ENCODE data around the gene ARRDC2.
"Not testable (repeated sequence)": the region's sequence is repeated elsewhere in the genome, so short reads cannot be mapped to it uniquely, and the experiment has no call there.

Gene ARRDC2

DNA sequence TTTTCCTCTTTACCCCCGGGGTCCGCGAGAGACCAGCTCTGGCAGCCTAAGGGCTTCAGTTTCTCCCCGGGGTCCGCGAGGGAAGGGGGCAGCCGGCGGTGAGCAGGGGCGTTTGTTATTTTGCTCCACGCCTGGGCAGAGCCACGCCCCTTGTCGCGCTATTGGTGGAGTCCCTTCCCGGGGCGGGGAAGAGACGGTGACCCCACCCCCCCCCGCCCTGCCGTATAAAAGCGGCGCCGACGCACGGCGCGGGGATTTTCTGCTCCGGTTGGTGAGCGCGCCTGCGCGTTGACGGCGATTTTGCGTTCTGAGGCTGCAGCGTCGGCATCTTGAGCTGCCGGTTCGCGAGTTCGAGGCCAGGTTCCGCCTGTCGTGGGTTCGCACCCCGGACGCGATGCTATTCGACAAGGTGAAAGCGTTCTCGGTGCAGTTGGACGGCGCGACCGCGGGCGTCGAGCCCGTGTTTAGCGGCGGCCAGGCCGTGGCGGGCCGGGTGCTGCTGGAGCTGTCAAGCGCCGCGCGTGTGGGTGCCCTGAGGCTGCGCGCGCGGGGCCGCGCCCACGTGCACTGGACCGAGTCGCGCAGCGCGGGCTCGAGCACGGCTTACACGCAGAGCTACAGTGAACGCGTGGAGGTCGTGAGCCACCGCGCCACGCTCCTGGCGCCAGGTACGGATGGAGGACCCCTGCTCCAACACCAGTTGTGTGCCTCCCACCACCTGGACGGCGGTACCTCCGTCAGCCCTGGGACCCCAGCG lies at the start of gene ARRDC2:
Gene ARRDC2 (plus strand): TSS at position 254 of the 757 bp plus-strand sequence. CDS start 141 bp downstream, at position 395.
- DNase-seq (ENCODE audit: low read depth, low spot score): peak; percentile 94

- DNase-seq (ENCODE audit: low read depth, low spot score): no peak
These were observed 43.9 kb upstream of the ARRDC2 start for GRCh38 chr19:17963936-17964691.

DNA sequence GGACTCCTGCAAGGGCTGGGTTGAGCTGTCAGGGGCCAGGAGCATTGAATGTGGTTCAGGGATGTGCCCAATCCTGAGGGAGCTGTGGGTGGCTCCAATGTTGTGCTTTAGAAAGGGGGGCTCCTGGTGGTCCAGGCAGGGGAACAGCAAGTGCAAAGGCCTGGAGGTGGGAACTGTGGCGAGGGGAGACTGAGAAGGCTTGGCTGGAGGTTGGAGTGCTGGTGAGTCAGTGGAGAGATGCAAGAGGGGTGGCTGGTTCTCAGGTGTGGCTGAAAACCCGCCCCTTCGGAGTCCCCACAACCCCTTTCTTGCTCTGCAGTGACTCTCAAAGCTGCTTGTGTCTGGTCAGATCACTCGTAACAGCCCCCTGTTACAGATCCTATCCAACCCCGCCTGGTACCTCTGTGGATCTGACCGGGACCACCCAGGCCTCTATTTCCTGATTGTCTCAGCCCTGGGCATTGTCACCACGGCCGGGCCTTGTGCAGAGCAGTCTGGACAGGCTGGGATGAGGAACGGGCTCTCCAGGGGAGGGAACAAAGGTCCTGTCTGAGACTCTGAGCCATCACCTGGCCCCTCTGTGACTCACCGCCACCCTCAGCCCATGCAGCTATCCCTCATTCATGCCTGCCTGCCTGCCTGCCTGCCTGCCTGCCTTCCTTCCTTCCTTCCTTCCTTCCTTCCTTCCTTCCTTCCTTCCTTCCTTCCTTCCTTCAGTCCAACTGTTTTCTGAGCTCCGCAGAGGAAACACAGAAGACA lies 42.4 kb upstream of the ARRDC2 start:
- no peak for DNase-seq (ENCODE audit: low read depth, low spot score)

DNA sequence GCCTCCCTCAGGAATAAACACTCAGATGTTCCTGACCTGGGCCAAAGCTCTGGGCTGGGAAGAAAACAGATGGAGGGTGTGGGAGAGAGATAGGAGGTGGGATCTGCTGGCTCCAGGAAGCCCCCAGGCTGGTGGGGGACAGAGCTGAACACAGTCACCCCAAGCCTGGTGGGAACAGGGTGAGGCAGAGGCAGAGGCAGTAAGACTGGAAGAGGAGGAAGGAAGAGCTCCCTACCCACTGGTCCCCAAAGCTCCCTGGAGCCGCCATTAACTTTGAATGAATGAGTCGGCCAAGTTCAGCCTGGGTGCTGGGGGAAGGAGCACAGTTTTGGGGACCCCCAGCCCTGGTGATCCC lies 41.9 kb upstream of the ARRDC2 start:
- no peak for DNase-seq (ENCODE audit: low read depth, low spot score)

- DNase-seq (ENCODE audit: low read depth, low spot score): no peak
These were observed 41.3 kb upstream of the ARRDC2 start, which contains the start of gene KCNN1 for GRCh38 chr19:17966550-17967256. KCNN1 (plus strand) TSS chr19:17967107; CDS start chr19:17973889, 6,782 bp downstream.

- no peak for DNase-seq (ENCODE audit: low read depth, low spot score)
These were observed 40.5 kb upstream of the ARRDC2 start for GRCh38 chr19:17967257-17968051.

- DNase-seq (ENCODE audit: low read depth, low spot score): no peak
These were observed 39.6 kb upstream of the ARRDC2 start for GRCh38 chr19:17968362-17968761.

DNA sequence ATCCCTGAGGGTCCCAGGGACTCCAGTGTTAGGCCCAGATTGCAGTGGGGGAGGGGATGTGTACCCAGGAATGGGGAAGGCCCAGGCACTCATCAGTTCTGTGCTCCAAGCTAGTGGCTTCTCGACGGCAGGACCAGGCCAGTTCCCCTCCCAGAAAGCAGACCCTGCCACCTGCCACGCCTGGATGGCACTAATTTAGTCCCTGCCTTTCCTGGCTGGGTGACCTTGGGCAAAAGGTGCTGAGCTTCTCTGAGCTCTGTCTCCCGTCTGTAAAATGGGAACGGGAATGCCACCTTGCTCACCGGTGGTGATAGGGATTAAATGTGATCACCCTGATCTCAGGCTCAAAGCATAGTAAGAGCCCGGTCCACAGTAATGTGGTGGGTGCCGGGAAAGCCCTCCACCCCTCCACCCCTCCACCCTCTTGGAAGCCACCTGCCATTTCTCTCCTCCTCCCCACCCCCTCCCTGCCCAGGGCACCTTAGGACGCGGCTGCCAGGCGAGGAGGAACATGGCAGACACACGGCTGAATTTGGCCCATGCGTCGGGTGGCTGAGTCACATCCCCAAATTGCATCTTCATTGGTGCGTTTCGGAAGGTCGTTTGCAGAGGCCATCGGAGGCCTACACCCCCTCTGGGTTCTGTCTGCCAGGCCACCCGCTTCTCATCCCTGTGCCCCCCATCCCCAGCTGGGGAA lies 38.7 kb upstream of the ARRDC2 start:
- no peak for DNase-seq (ENCODE audit: low read depth, low spot score)

DNA sequence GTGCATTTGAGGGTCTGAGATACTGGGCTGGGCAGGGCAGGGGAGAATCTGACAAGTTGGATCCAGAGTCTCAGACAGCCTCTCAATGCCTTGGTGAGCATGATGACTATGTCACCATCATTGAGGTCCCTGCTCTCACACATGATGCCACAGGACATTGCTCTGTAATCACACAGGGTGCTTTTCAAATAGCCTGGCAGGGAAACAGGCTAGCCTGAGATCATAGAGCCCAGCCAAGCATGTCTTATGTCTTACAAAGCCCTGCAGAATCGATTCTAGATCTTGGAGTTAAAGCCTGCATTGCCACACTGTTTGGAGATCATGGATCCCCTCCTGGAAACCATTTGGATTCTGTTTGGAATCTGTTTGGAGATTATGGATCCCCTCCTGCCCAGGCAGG lies 35.7 kb upstream of the ARRDC2 start:
- DNase-seq (ENCODE audit: low read depth, low spot score): no peak

DNA sequence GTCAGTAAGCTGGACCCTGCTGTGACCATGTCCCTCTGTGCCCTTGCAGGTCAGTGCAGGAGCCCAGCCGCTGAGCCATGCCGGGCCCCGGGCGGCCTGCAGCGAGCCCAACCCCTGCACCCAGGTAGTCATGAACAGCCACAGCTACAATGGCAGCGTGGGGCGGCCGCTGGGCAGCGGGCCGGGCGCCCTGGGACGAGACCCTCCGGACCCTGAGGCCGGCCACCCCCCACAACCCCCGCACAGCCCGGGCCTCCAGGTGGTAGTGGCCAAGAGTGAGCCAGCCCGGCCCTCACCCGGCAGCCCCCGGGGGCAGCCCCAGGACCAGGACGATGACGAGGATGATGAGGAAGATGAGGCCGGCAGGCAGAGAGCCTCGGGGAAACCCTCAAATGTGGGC lies 34.2 kb upstream of the ARRDC2 start:
- no peak for DNase-seq (ENCODE audit: low read depth, low spot score)

GRCh38 chr19:17974551-17974950 lies 33.4 kb upstream of the ARRDC2 start:
- no peak for DNase-seq (ENCODE audit: low read depth, low spot score)

- no peak for DNase-seq (ENCODE audit: low read depth, low spot score)
These were observed 32.9 kb upstream of the ARRDC2 start for GRCh38 chr19:17975032-17975431.

GRCh38 chr19:17977021-17977420 lies 30.9 kb upstream of the ARRDC2 start:
- no peak for DNase-seq (ENCODE audit: low read depth, low spot score)

DNA sequence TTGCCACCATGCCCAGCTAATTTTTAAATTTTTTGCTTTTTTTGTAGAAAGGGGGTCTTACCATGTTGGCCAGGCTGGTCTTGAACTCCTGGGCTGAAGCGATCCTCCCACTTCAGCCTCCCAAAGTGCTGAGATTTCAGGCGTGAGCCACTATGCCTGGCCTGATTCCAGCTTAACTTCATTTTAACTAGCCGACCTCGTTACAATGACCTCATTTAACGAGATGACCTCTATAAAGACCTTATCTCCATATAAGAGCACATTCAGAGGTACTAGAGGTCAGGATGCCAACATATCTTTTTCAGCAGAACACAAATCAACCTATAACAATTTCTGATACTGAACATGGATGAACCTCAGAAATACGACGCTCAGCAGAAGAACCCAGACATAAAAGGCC lies 30.5 kb upstream of the ARRDC2 start:
- DNase-seq (ENCODE audit: low read depth, low spot score): no peak

DNA sequence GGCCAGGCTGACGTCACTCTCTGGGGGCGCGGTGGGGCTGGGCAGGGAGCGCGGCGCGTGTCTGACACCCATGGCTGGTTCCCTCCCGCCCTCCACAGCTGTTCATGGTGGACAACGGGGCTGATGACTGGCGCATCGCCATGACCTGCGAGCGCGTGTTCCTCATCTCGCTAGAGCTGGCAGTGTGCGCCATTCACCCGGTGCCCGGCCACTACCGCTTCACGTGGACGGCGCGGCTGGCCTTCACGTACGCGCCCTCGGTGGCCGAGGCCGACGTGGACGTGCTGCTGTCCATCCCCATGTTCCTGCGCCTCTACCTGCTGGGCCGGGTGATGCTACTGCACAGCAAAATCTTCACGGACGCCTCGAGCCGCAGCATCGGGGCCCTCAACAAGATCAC lies 26.4 kb upstream of the ARRDC2 start:
- DNase-seq (ENCODE audit: low read depth, low spot score): no peak

DNA sequence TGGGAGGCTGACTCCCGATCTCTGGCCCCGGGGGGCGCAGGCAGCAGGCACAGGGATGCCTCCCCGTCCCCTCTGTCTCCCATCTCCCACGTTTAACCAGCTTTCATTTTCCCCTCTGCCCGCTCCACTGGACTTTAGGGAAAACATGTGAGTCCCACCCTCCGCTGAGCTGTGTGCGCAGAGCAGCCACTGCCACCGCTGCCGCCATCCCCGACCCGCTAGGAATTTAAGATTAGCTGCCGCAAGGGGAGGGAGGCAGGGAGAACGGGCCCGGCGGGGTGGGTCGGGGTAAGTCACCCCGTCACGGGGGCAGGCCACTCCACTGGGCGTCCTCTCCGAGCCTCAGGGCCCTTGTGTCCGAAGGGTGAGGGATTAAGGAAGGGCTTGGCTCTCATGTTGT lies 25.5 kb upstream of the ARRDC2 start:
- DNase-seq (ENCODE audit: low read depth, low spot score): no peak

DNA sequence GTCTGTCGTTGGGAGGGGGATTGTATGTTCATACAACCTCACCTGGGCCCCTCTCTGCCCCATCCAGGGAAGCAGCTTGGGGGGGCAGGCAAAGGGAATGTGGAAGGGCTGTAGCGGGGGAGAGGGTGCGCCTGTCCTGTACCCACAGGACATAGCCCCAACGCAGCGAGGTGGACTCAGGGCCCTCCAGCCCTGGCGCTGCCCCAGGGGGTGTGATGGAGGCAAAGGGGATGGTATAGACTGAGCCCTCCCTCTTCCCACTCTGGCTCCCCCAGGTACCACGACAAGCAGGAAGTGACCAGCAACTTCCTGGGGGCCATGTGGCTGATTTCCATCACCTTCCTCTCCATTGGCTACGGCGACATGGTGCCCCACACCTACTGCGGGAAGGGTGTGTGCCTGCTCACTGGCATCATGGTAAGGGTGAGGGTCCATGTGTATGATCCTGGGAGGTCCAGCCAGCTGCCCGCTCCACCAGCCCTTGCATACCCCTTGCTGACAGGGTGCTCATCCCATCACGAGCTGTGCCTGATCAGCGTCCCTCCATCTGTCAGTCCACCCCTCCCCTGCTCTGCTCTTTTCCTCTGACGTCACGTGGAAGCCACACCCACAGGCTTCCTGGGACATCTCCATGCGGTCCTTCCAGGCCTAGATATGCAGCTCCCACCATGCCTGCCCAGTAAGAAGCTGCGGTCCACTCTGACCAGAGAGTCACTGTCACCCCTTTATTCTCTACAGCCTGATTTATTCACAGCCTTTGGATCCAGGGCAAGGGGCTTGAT lies 22.7 kb upstream of the ARRDC2 start:
- DNase-seq (ENCODE audit: low read depth, low spot score): no peak

DNA sequence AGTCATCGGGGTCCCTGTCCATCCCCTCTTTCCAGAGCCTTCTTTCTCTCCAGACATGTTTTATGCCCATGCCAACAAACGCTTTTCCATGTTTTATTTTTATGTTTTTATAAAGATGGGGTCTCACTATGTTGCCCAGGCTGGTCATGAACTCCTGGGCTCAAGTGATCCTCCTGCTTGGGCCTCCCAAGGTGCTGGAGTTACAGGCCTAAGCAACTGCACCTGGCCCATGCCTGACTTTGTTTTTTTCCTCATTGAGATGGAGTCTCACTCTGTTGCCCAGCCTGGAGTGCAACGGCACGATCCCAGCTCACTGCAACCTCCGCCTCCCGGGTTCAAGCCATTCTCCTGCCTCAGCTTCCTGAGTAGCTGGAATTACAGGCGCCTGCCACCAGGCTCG lies 21.4 kb upstream of the ARRDC2 start:
- DNase-seq (ENCODE audit: low read depth, low spot score): not testable (repeated sequence)

- no peak for DNase-seq (ENCODE audit: low read depth, low spot score)
These were observed 19.8 kb upstream of the ARRDC2 start for GRCh38 chr19:17988161-17988560.

All from ELF-1 (cell line).